ENCODE results near the gene ZC3HAV1L. TPM values are rescaled to one million over a fixed set of nuclear protein-coding genes. Genes with fewer than 3 reads are reported as not detected.
A peak's percentile ranks its signal among the peaks of the same experiment; 100 is the strongest.
"Not testable (repeated sequence)": the region's sequence is repeated elsewhere in the genome, so short reads cannot be mapped to it uniquely, and the experiment has no call there.

The ZC3HAV1L gene
- total and polyA plus RNA-seq, 7 donors = 0.18 to 2.4 (median 1.2) TPM

- peak in 3 of 4 donors; percentile 40 to 54 (median 50) for ATAC-seq
- DNase-seq = no peak
- H3K9me3 ChIP-seq = no peaks in the 10 kb centered on the region
- peaks cover 0 to 38% of the 10 kb centered on the region in 2 donors for H3K36me3 ChIP-seq (ENCODE audit: insufficient read depth in 1 of 2, low read depth in 1 of 2)
- no peaks in the 10 kb centered on the region for H3K4me1 ChIP-seq
- H3K4me3 ChIP-seq = no peak overlapping the region
- WGBS, 3 donors = 33 to 41% (median 38%) methylated on average over 5 of the region's 5 CpGs
- H3K27ac ChIP-seq = peak overlapping the region; percentile 67
- intact Hi-C loops (cut with DNase I) = no loop called here
- TF ChIP-seq CTCF (IDR thresholded peaks at IDR 0.05) = no peak
- no peaks in the 10 kb centered on the region for H3K27me3 ChIP-seq (ENCODE audit: insufficient read depth in 3 of 3, low read length in 2 of 3)
Measured at GRCh38 chr7:139058943-139059342, 23.1 kb upstream of the ZC3HAV1L start.

GRCh38 chr7:139055674-139056073, 19.8 kb upstream of the ZC3HAV1L start:
- intact Hi-C loops (cut with DNase I) = no loop called here
- Histone ChIP-seq H3K36me3 (ENCODE audit: insufficient read depth in 1 of 2, low read depth in 1 of 2) (peaks cover 0 to 47% of the 10 kb centered on the region in 2 donors), H3K4me3 (no peak overlapping the region), H3K4me1 (no peaks in the 10 kb centered on the region), H3K9me3 (no peaks in the 10 kb centered on the region), H3K27me3 (ENCODE audit: insufficient read depth in 3 of 3, low read length in 2 of 3) (no peaks in the 10 kb centered on the region), H3K27ac (no peak overlapping the region)
- no peak for TF ChIP-seq CTCF (IDR thresholded peaks at IDR 0.05)
- DNase-seq (no peak), ATAC-seq (no peak)
- WGBS, 3 donors = 93 to 100% (median 99%) methylated on average over 1 of the region's 1 CpG

- intact Hi-C loops (cut with DNase I); H3K9me3 ChIP-seq; H3K4me3 ChIP-seq; DNase-seq; H3K27ac ChIP-seq; H3K4me1 ChIP-seq; ATAC-seq; H3K27me3 ChIP-seq (ENCODE audit: insufficient read depth in 3 of 3, low read length in 2 of 3): not testable (repeated sequence)
- peaks cover 0 to 48% of the 10 kb centered on the region in 2 donors for H3K36me3 ChIP-seq (ENCODE audit: insufficient read depth in 1 of 2, low read depth in 1 of 2)
- WGBS, 3 donors = 95 to 98% (median 95%) methylated on average over 14 of the region's 14 CpGs
Measured at GRCh38 chr7:139054656-139055055, 18.8 kb upstream of the ZC3HAV1L start.

GRCh38 chr7:139054101-139054500, 18.3 kb upstream of the ZC3HAV1L start:
- peaks cover 0 to 48% of the 10 kb centered on the region in 2 donors for H3K36me3 ChIP-seq (ENCODE audit: insufficient read depth in 1 of 2, low read depth in 1 of 2)
- H3K27ac ChIP-seq = no peak overlapping the region
- WGBS, 3 donors = 38 to 55% (median 42%) methylated on average over 2 of the region's 2 CpGs
- TF ChIP-seq CTCF (IDR thresholded peaks at IDR 0.05) = no peak
- H3K4me1 ChIP-seq = no peaks in the 10 kb centered on the region
- H3K27me3 ChIP-seq (ENCODE audit: insufficient read depth in 3 of 3, low read length in 2 of 3) = no peaks in the 10 kb centered on the region
- no peak overlapping the region for H3K4me3 ChIP-seq
- ATAC-seq (no peak), DNase-seq (no peak)
- intact Hi-C loops (cut with DNase I) = no loop called here
- H3K9me3 ChIP-seq = no peaks in the 10 kb centered on the region

- H3K9me3 ChIP-seq = no peaks in the 10 kb centered on the region
- no peak for ATAC-seq
- TF ChIP-seq CTCF (IDR thresholded peaks at IDR 0.05) = no peak
- H3K4me3 ChIP-seq = no peak overlapping the region
- intact Hi-C loops (cut with DNase I) = no loop called here
- H3K27ac ChIP-seq = no peak overlapping the region
- H3K4me1 ChIP-seq = no peaks in the 10 kb centered on the region
- DNase-seq = no peak
- no peaks in the 10 kb centered on the region for H3K27me3 ChIP-seq (ENCODE audit: insufficient read depth in 3 of 3, low read length in 2 of 3)
- peaks cover 5 to 60% of the 10 kb centered on the region in 2 donors for H3K36me3 ChIP-seq (ENCODE audit: insufficient read depth in 1 of 2, low read depth in 1 of 2)
Measured at GRCh38 chr7:139051655-139052054, 15.8 kb upstream of the ZC3HAV1L start.
